ENCODE data around the gene FAM221A. TPM values are rescaled to one million over a fixed set of nuclear protein-coding genes. Genes with fewer than 3 reads are reported as not detected.

The FAM221A gene
- total RNA-seq, 1 experiment from 2014 or later, result 15.0 TPM

DNA sequence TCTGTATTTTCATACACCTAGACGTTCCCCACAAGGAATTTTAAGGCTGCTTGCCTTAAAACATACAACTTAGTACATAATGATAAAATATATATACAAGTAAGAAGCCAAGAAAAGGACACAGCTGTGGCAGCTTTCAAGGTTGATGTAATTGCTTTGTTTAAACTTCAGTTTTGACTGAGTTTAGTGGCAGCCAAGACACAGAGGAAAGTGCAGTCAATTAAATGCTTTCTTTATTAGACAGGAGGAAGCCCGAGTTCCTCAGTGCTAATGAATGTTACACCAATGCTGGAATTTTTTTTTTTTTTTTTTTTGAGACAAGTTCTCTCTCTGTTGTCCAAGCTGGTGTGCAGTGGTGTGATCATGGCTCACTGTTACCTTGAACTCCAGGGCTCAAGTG is 18.8 kb downstream of the FAM221A start:
- Histone ChIP-seq H3K27me3 (ENCODE audit: insufficient read depth, low read length) (no peaks in the 10 kb centered on the region), H4K8ac (replicated peaks; ENCODE audit: insufficient read length, low read depth, low read length) (no peak overlapping the region), H2BK20ac (ENCODE audit: low read depth, low read length, poor library complexity, severe bottlenecking) (no peak overlapping the region), H2AK5ac (ENCODE audit: insufficient read length, low read length) (no peak overlapping the region), H3T11ph (ENCODE audit: low read length) (no peak overlapping the region), H3K9me3 (ENCODE audit: control insufficient read depth, low read depth, low read length) (no peaks in the 10 kb centered on the region), H3K4me1 (ENCODE audit: insufficient read depth, low read length) (no peaks in the 10 kb centered on the region), H2BK12ac (ENCODE audit: insufficient read length, low read depth, low read length) (no peak overlapping the region), H3K23me2 (ENCODE audit: insufficient read length, low read depth, low read length, poor library complexity, severe bottlenecking) (no peaks in the 10 kb centered on the region), H3K23ac (ENCODE audit: insufficient read length, low read depth, low read length) (no peak overlapping the region), H2AFZ (ENCODE audit: low read length) (no peak overlapping the region), H3K4me2 (ENCODE audit: insufficient read depth, insufficient read length, low read length) (no peak overlapping the region), H2BK5ac (ENCODE audit: insufficient read length, low read length) (no peak overlapping the region), H3K9ac (ENCODE audit: extremely low read depth, insufficient read length, low read length) (no peak overlapping the region), H3K56ac (ENCODE audit: insufficient read length, low read depth, low read length) (no peak overlapping the region), H3K27ac (ENCODE audit: insufficient read length, low read depth, low read length) (no peak overlapping the region), H4K91ac (ENCODE audit: insufficient read length, low read depth, low read length) (no peak overlapping the region), H3K14ac (ENCODE audit: insufficient read depth, low read length) (no peak overlapping the region), H4K20me1 (ENCODE audit: control insufficient read depth, insufficient read depth, insufficient read length) (no peaks in the 10 kb centered on the region), H3K79me2 (ENCODE audit: insufficient read depth, low read length) (no peaks in the 10 kb centered on the region), H3K18ac (ENCODE audit: insufficient read length, low read depth, low read length) (no peak overlapping the region), H3K79me1 (ENCODE audit: insufficient read depth, low read depth, low read length, poor library complexity, severe bottlenecking) (no peaks in the 10 kb centered on the region), H4K5ac (ENCODE audit: insufficient read length, low read depth, low read length) (no peak overlapping the region), H2BK120ac (ENCODE audit: low read depth, low read length, poor library complexity, severe bottlenecking) (no peak overlapping the region), H2BK15ac (ENCODE audit: low read depth, low read length) (no peak overlapping the region), H3K4ac (ENCODE audit: low read depth, low read length) (no peak overlapping the region)
- H3K4me1 Mint-ChIP-seq, result peaks cover 0 to 2% of the 10 kb centered on the region in 2 experiments; a peak in 1 of 4 replicates
- WGBS (ENCODE audit: extremely low coverage, insufficient read length, low lambda C conversion rate), result no CpG with 5 or more reads among the region's 2 CpGs
- peaks cover 0 to 2% of the 10 kb centered on the region in 2 experiments; a peak in 1 of 5 replicates for H3K9me3 Mint-ChIP-seq
- TF ChIP-seq, protein P1, sequence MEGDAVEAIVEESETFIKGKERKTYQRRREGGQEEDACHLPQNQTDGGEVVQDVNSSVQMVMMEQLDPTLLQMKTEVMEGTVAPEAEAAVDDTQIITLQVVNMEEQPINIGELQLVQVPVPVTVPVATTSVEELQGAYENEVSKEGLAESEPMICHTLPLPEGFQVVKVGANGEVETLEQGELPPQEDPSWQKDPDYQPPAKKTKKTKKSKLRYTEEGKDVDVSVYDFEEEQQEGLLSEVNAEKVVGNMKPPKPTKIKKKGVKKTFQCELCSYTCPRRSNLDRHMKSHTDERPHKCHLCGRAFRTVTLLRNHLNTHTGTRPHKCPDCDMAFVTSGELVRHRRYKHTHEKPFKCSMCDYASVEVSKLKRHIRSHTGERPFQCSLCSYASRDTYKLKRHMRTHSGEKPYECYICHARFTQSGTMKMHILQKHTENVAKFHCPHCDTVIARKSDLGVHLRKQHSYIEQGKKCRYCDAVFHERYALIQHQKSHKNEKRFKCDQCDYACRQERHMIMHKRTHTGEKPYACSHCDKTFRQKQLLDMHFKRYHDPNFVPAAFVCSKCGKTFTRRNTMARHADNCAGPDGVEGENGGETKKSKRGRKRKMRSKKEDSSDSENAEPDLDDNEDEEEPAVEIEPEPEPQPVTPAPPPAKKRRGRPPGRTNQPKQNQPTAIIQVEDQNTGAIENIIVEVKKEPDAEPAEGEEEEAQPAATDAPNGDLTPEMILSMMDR (conservative IDR thresholded peaks at IDR 0.05), result no peak
- H3K27ac Mint-ChIP-seq, result no peak overlapping the region
- H3K36me3 Mint-ChIP-seq (ENCODE audit: insufficient read depth in 1 of 3, low read depth in 3 of 3), result peaks cover 24 to 31% (median 31%) of the 10 kb centered on the region in 3 experiments; a peak in 6 of 7 replicates
- H3K4me3 Mint-ChIP-seq, result no peak overlapping the region
- H3K27me3 Mint-ChIP-seq (ENCODE audit: low read depth), result no peaks in the 10 kb centered on the region
- DNase-seq, result no peak

Measured in H9 (cell line).